Keratinocyte (primary cell): ENCODE measurements around the gene TP53BP2. TPM values are rescaled to one million over a fixed set of nuclear protein-coding genes. Genes with fewer than 3 reads are reported as not detected.

Experiments used
- DNase-seq: peaks from one replicate; pipeline ENCODE4 v3.0.0-alpha.2; 2011; ENCODE audit warnings: low read depth, missing footprints, low spot score
- FAIRE-seq: peaks from 2 replicates; lab custom pipeline; 2011; peaks lifted over from hg19 to GRCh38; lab: Jason Lieb, UNC
- H2AFZ ChIP-seq: 2 replicates; pipeline ENCODE4 v1.6.0; 2012; ENCODE audit warnings: low read length, control low read depth, inconsistent platforms; ENCODE audit not compliant: control insufficient read depth
- H3K27ac ChIP-seq: 2 replicates; pipeline ENCODE4 v1.5.1; 2011; ENCODE audit warnings: low read length; ENCODE audit not compliant: control insufficient read depth, insufficient read depth
- H3K27me3 ChIP-seq: 3 replicates; pipeline ENCODE4 v1.6.0; 2011; ENCODE audit warnings: low read length; ENCODE audit not compliant: control insufficient read depth, insufficient read depth; ENCODE audit errors: extremely low read depth
- H3K36me3 ChIP-seq, 2 experiments: 2 replicates in 1 of 2; 3 replicates in 1 of 2; pipeline ENCODE4 v1.5.1; 2011; ENCODE audit warnings: low read length in 2 of 2, mild to moderate bottlenecking in 1 of 2; ENCODE audit not compliant: control insufficient read depth in 2 of 2, insufficient read depth in 2 of 2; ENCODE audit errors: extremely low read depth in 1 of 2
- H3K4me1 ChIP-seq: 3 replicates; pipeline ENCODE4 v1.5.1; 2011; ENCODE audit warnings: low read length; ENCODE audit not compliant: control insufficient read depth, insufficient read depth; ENCODE audit errors: extremely low read depth
- H3K4me2 ChIP-seq: 3 replicates; pipeline ENCODE4 v1.6.0; 2011; ENCODE audit warnings: low read depth, low read length; ENCODE audit not compliant: control insufficient read depth, insufficient read depth; ENCODE audit errors: extremely low read depth
- H3K4me3 ChIP-seq, 3 experiments: fragments of 200-600 bp in 1 of 3; sonication (generic) in 1 of 3; 2 replicates in 2 of 3; 3 replicates in 1 of 3; pipeline ENCODE4 v1.5.1; 2011 to 2016; ENCODE audit warnings: low read length in 3 of 3, mild to moderate bottlenecking in 3 of 3, control low read depth in 2 of 3, inconsistent platforms in 1 of 3, low read depth in 1 of 3, mixed read lengths in 1 of 3, mixed run types in 1 of 3, moderate library complexity in 1 of 3; ENCODE audit not compliant: control insufficient read depth in 2 of 3, insufficient read depth in 2 of 3; ENCODE audit errors: extremely low read depth in 1 of 3
- H3K79me2 ChIP-seq: 2 replicates; pipeline ENCODE4 v1.6.0; 2012; ENCODE audit warnings: low read length; ENCODE audit not compliant: control insufficient read depth, insufficient read depth
- H3K9ac ChIP-seq: 3 replicates; pipeline ENCODE4 v1.6.0; 2011; ENCODE audit warnings: low read length; ENCODE audit not compliant: control insufficient read depth, insufficient read depth; ENCODE audit errors: extremely low read depth
- H3K9me1 ChIP-seq: 3 replicates; pipeline ENCODE4 v1.6.0; 2011; ENCODE audit warnings: low read length; ENCODE audit not compliant: control insufficient read depth, insufficient read depth; ENCODE audit errors: extremely low read depth
- H3K9me3 ChIP-seq: 2 replicates; pipeline ENCODE4 v1.5.1; 2012; ENCODE audit warnings: low read depth, low read length; ENCODE audit not compliant: control insufficient read depth
- H4K20me1 ChIP-seq: 3 replicates; pipeline ENCODE4 v1.6.0; 2011; ENCODE audit warnings: low read length; ENCODE audit not compliant: control insufficient read depth, insufficient read depth; ENCODE audit errors: extremely low read depth
- CTCF ChIP-seq, 3 experiments: IDR thresholded peaks in 1 of 3; conservative IDR thresholded peaks in 1 of 3; optimal IDR thresholded peaks in 1 of 3; 2 replicates in 2 of 3; 3 replicates in 1 of 3; pipeline versions ENCODE3 to v1.5.1; 2011; ENCODE audit warnings: low read length in 3 of 3, mild to moderate bottlenecking in 3 of 3, moderate library complexity in 2 of 3, control low read depth in 1 of 3, inconsistent platforms in 1 of 3; ENCODE audit not compliant: insufficient read depth in 2 of 3; ENCODE audit errors: extremely low read depth in 1 of 3
- EZH2 ChIP-seq: IDR thresholded peaks from one replicate; pipeline ENCODE4 v1.6.1; 2012; ENCODE audit warnings: inconsistent platforms, mild to moderate bottlenecking, low read length, moderate library complexity
- dilution Hi-C: fragments of 300-500 bp; cut with MboI; formaldehyde crosslinking; loops from one replicate; pipeline ENCODE4 v1.7.0; 2020; ENCODE audit warnings: low sequenced_read_pairs; ENCODE audit not compliant: extremely low pct_ligation_motif_present
- polyA plus RNA-seq, 5 experiments: library from polyadenylated mRNA; depleted of rRNA in 3 of 5; stranded (reverse) in 3 of 5; stranded (forward) in 1 of 5; unstranded in 1 of 5; fragments of >200 nt; gene quantifications; 1 replicate in 1 of 5; 2 replicates in 3 of 5; 3 replicates in 1 of 5; pipeline versions ENCODE4 v1.2.1 to v1.2.3, GENCODE V29; 2011 to 2012; ENCODE audit warnings: missing spikeins in 2 of 5, low read depth in 1 of 5, low replicate concordance in 1 of 5

The TP53BP2 gene
- polyA plus RNA-seq, 1 donor (not counting 4 experiments of a cell fraction or from before 2014, with no cell fraction given), result 22.5 TPM

GRCh38 chr1:223835754-223836153 is 10.0 kb downstream of the TP53BP2 start:
- Histone ChIP-seq H4K20me1 (peaks cover 4% of the 10 kb centered on the region), H3K79me2 (peaks cover 79% of the 10 kb centered on the region), H2AFZ (no peak overlapping the region), H3K27me3 (no peaks in the 10 kb centered on the region), H3K4me3 (no peak overlapping the region), H3K9me3 (no peaks in the 10 kb centered on the region), H3K27ac (no peak overlapping the region), H3K9ac (no peak overlapping the region), H3K36me3 (peaks cover 0 to 2% of the 10 kb centered on the region in 2 experiments), H3K4me1 (peaks cover 30% of the 10 kb centered on the region), H3K9me1 (peaks cover 3% of the 10 kb centered on the region), H3K4me2 (no peak overlapping the region)
- TF ChIP-seq CTCF (optimal IDR thresholded peaks at IDR 0.05 in 1 of 3, IDR thresholded peaks at IDR 0.05 in 1 of 3, conservative IDR thresholded peaks at IDR 0.05 in 1 of 3; ENCODE audit: extremely low read depth in 1 of 3, insufficient read depth in 2 of 3, low read length in 3 of 3), result no peak
- TF ChIP-seq EZH2, result no peak
- dilution Hi-C loops, result no loop called here
- FAIRE-seq (no peak), DNase-seq (no peak)

DNA sequence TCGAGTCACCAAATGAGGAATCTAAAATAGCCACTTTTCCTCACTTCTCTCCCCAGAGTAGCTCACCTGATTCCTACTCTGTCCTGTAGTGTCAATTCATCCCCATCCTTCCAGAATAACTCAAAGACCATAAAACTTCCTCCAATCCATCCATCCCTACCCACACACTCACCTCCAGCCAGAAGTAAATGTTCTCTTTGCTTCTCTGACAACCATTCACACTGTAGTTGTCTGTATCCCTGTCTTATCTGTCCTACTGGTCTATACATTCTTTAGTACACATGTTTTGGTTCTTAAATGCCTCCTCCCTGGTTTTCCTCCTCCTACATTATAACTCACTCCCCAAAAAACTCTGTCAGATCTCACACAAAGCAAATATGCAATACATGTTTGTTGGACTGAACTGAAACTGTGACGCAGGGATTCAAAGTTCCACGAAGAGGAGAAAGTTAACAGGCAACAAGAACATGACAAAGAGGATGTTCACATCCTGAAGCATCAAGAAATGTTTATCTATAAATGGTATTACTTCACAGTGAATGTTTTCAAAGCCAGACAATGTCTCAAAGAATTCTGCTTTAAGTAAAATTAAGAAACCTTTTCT is 11.0 kb downstream of the TP53BP2 start:
- Histone ChIP-seq H3K4me1 (peaks cover 30% of the 10 kb centered on the region), H3K9me3 (no peaks in the 10 kb centered on the region), H3K4me3 (no peak overlapping the region), H3K36me3 (peaks cover 0 to 2% of the 10 kb centered on the region in 2 experiments), H3K27ac (no peak overlapping the region), H3K9me1 (peaks cover 3% of the 10 kb centered on the region), H3K27me3 (no peaks in the 10 kb centered on the region), H4K20me1 (peaks cover 4% of the 10 kb centered on the region), H3K9ac (no peak overlapping the region), H3K79me2 (peaks cover 79% of the 10 kb centered on the region), H3K4me2 (peak overlapping the region; percentile 46), H2AFZ (no peak overlapping the region)
- DNase-seq, result no peak
- no peak for FAIRE-seq
- TF ChIP-seq CTCF (optimal IDR thresholded peaks at IDR 0.05 in 1 of 3, IDR thresholded peaks at IDR 0.05 in 1 of 3, conservative IDR thresholded peaks at IDR 0.05 in 1 of 3; ENCODE audit: extremely low read depth in 1 of 3, insufficient read depth in 2 of 3, low read length in 3 of 3) (no peak), EZH2 (no peak)
- dilution Hi-C loops, result no loop called here
